Neural cell (in vitro differentiated cells): ENCODE data around the gene ZFP3. TPM values are rescaled to one million over a fixed set of nuclear protein-coding genes. Genes with fewer than 3 reads are reported as not detected.

Experiments used
- H2AFZ ChIP-seq: fragments of 200-600, 300-800 bp; sonication (generic), shearing (Covaris generic); 2 replicates; pipeline ENCODE4 v1.6.0; 2014; ENCODE audit warnings: low read depth, mild to moderate bottlenecking, antibody characterized with exemption, low read length, moderate library complexity
- H3F3A ChIP-seq: fragments of 200-600 bp; shearing (Covaris generic); 2 replicates; pipeline ENCODE4 v1.6.1; 2016; ENCODE audit warnings: mild to moderate bottlenecking, moderate library complexity, mixed read lengths, antibody characterized with exemption, low read length; ENCODE audit not compliant: insufficient read depth, poor library complexity, severe bottlenecking
- H3K27ac ChIP-seq: fragments of 200-600, 300-800 bp; sonication (generic), shearing (Covaris generic); 2 replicates; pipeline ENCODE4 v1.5.1; 2014; ENCODE audit warnings: mild to moderate bottlenecking, low read length, moderate library complexity
- H3K27me3 ChIP-seq: fragments of 300-800, 200-600 bp; sonication (generic), shearing (Covaris generic); 2 replicates; pipeline ENCODE4 v1.6.0; 2014; ENCODE audit warnings: mild to moderate bottlenecking, low read depth, low read length, moderate library complexity; ENCODE audit not compliant: insufficient read depth
- H3K36me3 ChIP-seq: fragments of 300-800, 200-600 bp; sonication (generic), shearing (Covaris generic); 2 replicates; pipeline ENCODE4 v1.5.1; 2014; ENCODE audit warnings: mild to moderate bottlenecking, antibody characterized with exemption, low read length, moderate library complexity; ENCODE audit not compliant: insufficient read depth
- H3K4me2 ChIP-seq: fragments of 300-800, 200-600 bp; sonication (generic), shearing (Covaris generic); 2 replicates; pipeline ENCODE4 v1.6.0; 2014; ENCODE audit warnings: mild to moderate bottlenecking, low read length
- H3K4me3 ChIP-seq: fragments of 300-800, 200-600 bp; sonication (generic), shearing (Covaris generic); 2 replicates; pipeline ENCODE4 v1.5.1; 2014; ENCODE audit warnings: mild to moderate bottlenecking, low read length, moderate library complexity
- H3K79me2 ChIP-seq: fragments of 200-600 bp; shearing (Covaris generic); replicated peaks from 2 replicates; pipeline ENCODE4 v1.6.0; 2014; ENCODE audit warnings: mild to moderate bottlenecking, low read length, moderate library complexity; ENCODE audit not compliant: insufficient read depth
- H3K9ac ChIP-seq: fragments of 300-800, 200-600 bp; sonication (generic), shearing (Covaris generic); 2 replicates; pipeline ENCODE4 v1.6.1; 2016; ENCODE audit warnings: mild to moderate bottlenecking, low read length, mixed read lengths
- H3K9me2 ChIP-seq: fragments of 200-600 bp; shearing (Covaris generic); 2 replicates; pipeline ENCODE4 v1.6.1; 2016; ENCODE audit warnings: mild to moderate bottlenecking, low read length, mixed read lengths; ENCODE audit not compliant: insufficient read depth
- H3K9me3 ChIP-seq: fragments of 200-600, 300-800 bp; sonication (generic), shearing (Covaris generic); 2 replicates; pipeline ENCODE4 v1.6.1; 2016; ENCODE audit warnings: mild to moderate bottlenecking, mixed run types, low read length, moderate library complexity, mixed read lengths
- H4K20me1 ChIP-seq: fragments of 200-600 bp; shearing (Covaris generic); 2 replicates; pipeline ENCODE4 v1.6.1; 2016; ENCODE audit warnings: mild to moderate bottlenecking, mixed run types; ENCODE audit not compliant: insufficient read depth
- CTCF ChIP-seq: fragments of 450-650 bp; IDR thresholded peaks from 2 replicates; pipeline ENCODE4 v1.5.1; 2014; ENCODE audit warnings: antibody characterized with exemption, mild to moderate bottlenecking, moderate library complexity; ENCODE audit not compliant: poor library complexity, severe bottlenecking
- EP300 ChIP-seq: fragments of 450-650 bp; conservative IDR thresholded peaks from 2 replicates; pipeline ENCODE4 v1.6.1; 2014; ENCODE audit warnings: antibody characterized with exemption, mild to moderate bottlenecking, moderate library complexity; ENCODE audit not compliant: poor library complexity, severe bottlenecking
- EZH2 ChIP-seq: fragments of 200-600, 300-800 bp; shearing (Covaris generic), sonication (generic); IDR thresholded peaks from 2 replicates; pipeline ENCODE4 v1.6.1; 2014; ENCODE audit warnings: antibody characterized with exemption, low read length, borderline replicate concordance, mild to moderate bottlenecking; ENCODE audit not compliant: insufficient read depth, poor library complexity, severe bottlenecking
- MXI1 ChIP-seq: fragments of 450-650 bp; conservative IDR thresholded peaks from 2 replicates; pipeline ENCODE4 v1.6.1; 2014; ENCODE audit warnings: antibody characterized with exemption, mild to moderate bottlenecking; ENCODE audit not compliant: poor library complexity, severe bottlenecking
- POLR2AphosphoS5 ChIP-seq: IDR thresholded peaks from 2 replicates; pipeline ENCODE4 v1.6.1; 2012
- RAD21 ChIP-seq: fragments of 450-650 bp; conservative IDR thresholded peaks from 2 replicates; pipeline ENCODE4 v1.6.1; 2014; ENCODE audit warnings: antibody characterized with exemption, mild to moderate bottlenecking, moderate library complexity
- REST ChIP-seq: IDR thresholded peaks from 2 replicates; pipeline ENCODE4 v1.6.1; 2012; ENCODE audit warnings: borderline replicate concordance
- SMC3 ChIP-seq: fragments of 450-650 bp; conservative IDR thresholded peaks from 2 replicates; pipeline ENCODE4 v1.6.1; 2014; ENCODE audit warnings: antibody characterized with exemption, mild to moderate bottlenecking, moderate library complexity; ENCODE audit not compliant: poor library complexity
- TAF1 ChIP-seq: IDR thresholded peaks from 2 replicates; pipeline ENCODE4 v1.6.1; 2012; ENCODE audit warnings: low read depth
- polyA plus RNA-seq: library from polyadenylated mRNA; depleted of rRNA; stranded (reverse); fragments of >200 nt; gene quantifications from 2 replicates; pipeline ENCODE4 v1.2.3, GENCODE V29; 2014

The ZFP3 gene
- polyA plus RNA-seq, 1 donor from 2014 or later: 0.05 TPM

GRCh38 chr17:5065227-5065744, 13.0 kb upstream of the ZFP3 start:
- Histone ChIP-seq H3K9me3 (no peaks in the 10 kb centered on the region), H3K9ac (no peak overlapping the region), H3K27me3 (no peaks in the 10 kb centered on the region), H4K20me1 (no peaks in the 10 kb centered on the region), H3K9me2 (no peaks in the 10 kb centered on the region), H2AFZ (no peak overlapping the region), H3K4me3 (no peak overlapping the region), H3K79me2 (no peaks in the 10 kb centered on the region), H3F3A (no peaks in the 10 kb centered on the region), H3K36me3 (no peaks in the 10 kb centered on the region), H3K4me2 (no peak overlapping the region), H3K27ac (no peak overlapping the region)
- TF ChIP-seq TAF1 (no peak), SMC3 (no peak), EZH2 (no peak), EP300 (no peak), RAD21 (no peak), REST (no peak), CTCF (no peak), POLR2AphosphoS5 (no peak), MXI1 (no peak)

GRCh38 chr17:5068236-5068635, 10.0 kb upstream of the ZFP3 start:
- H3K4me2 ChIP-seq: no peak overlapping the region
- no peak for TF ChIP-seq SMC3
- no peak for TF ChIP-seq REST
- no peak for TF ChIP-seq RAD21
- TF ChIP-seq EP300: no peak
- H3K9me3 ChIP-seq: no peaks in the 10 kb centered on the region
- H3K9me2 ChIP-seq: no peaks in the 10 kb centered on the region
- no peaks in the 10 kb centered on the region for H3K36me3 ChIP-seq
- H3F3A ChIP-seq: no peaks in the 10 kb centered on the region
- H3K27ac ChIP-seq: no peak overlapping the region
- no peaks in the 10 kb centered on the region for H4K20me1 ChIP-seq
- H3K9ac ChIP-seq: no peak overlapping the region
- no peak overlapping the region for H2AFZ ChIP-seq
- H3K27me3 ChIP-seq: no peaks in the 10 kb centered on the region
- no peaks in the 10 kb centered on the region for H3K79me2 ChIP-seq
- H3K4me3 ChIP-seq: no peak overlapping the region
